Measurements from ENCODE around the gene ABCA13.

ABCA13 gene

DNA sequence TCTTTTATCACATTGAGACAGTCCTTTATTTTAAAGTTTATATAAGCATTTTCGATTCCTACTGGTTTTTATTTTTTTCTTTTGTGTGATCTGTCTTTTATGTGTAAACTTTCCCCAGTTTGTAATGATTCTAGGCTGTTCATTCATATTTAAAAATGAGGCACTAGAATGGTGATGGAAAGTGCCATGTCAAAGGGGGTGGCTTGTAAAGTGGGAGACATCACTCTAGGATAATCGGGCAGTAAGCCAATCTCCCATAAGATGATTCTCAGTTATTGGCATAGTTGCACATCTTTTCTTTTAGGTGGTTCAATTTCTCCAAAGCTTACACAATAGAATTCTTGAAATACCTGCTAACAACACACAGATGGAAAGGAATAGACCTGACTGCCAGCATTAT is 90.4 kb downstream of the ABCA13 start:
- TF ChIP-seq, protein P1, sequence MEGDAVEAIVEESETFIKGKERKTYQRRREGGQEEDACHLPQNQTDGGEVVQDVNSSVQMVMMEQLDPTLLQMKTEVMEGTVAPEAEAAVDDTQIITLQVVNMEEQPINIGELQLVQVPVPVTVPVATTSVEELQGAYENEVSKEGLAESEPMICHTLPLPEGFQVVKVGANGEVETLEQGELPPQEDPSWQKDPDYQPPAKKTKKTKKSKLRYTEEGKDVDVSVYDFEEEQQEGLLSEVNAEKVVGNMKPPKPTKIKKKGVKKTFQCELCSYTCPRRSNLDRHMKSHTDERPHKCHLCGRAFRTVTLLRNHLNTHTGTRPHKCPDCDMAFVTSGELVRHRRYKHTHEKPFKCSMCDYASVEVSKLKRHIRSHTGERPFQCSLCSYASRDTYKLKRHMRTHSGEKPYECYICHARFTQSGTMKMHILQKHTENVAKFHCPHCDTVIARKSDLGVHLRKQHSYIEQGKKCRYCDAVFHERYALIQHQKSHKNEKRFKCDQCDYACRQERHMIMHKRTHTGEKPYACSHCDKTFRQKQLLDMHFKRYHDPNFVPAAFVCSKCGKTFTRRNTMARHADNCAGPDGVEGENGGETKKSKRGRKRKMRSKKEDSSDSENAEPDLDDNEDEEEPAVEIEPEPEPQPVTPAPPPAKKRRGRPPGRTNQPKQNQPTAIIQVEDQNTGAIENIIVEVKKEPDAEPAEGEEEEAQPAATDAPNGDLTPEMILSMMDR (conservative IDR thresholded peaks at IDR 0.05; ENCODE audit: low read depth, low read length): no peak
- Histone ChIP-seq H3K27ac (no peak overlapping the region), H3K27me3 (ENCODE audit: insufficient read depth, low read depth) (no peaks in the 10 kb centered on the region), H2AFZ (ENCODE audit: low read depth) (no peak overlapping the region), H3K4me2 (no peak overlapping the region), H3K9ac (no peak overlapping the region), H3K4me3 (IDR thresholded peaks at IDR 0.05; ENCODE audit: insufficient read depth, low read depth, low read length) (no peak overlapping the region), H3K4me1 (ENCODE audit: low read depth, poor library complexity, severe bottlenecking) (no peaks in the 10 kb centered on the region), H3K79me2 (ENCODE audit: insufficient read depth, low read depth) (no peaks in the 10 kb centered on the region), H3K36me3 (ENCODE audit: insufficient read depth) (no peaks in the 10 kb centered on the region), H4K20me1 (ENCODE audit: insufficient read depth) (no peaks in the 10 kb centered on the region)

DNA sequence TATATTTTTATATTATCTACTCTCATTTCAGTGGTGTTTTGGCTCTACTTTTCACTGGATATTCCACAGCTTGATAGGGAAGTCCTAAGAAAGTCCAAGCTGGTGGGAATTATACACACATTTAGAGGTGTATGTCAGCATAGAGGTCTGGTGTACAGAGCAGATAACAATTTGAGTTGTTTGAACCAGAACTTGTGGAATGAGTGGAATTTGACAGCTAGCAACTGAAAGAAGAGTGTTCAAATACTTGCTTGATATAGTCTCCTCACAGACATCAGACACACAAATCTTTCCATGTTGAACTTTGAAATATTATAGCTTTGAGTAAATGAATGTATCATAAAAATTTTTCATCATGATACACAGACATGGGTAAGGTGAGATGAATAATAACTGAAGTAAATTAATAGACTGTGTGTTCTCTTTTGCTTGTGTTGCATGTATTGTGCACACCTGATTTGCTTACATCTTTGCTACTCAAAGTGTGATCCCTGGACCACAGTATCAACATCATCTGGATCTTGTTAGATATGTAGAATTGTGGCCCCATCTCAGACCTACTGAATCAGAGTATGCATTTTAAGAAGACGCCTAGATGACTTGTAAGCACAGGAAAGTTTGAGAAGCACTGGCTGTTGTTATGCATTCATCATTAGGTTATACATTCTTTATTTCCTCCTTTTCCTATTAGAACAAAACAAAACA is 91.5 kb downstream of the ABCA13 start:
- TF ChIP-seq, protein P1 (conservative IDR thresholded peaks at IDR 0.05; ENCODE audit: low read depth, low read length): no peak
- Histone ChIP-seq H3K4me3 (IDR thresholded peaks at IDR 0.05; ENCODE audit: insufficient read depth, low read depth, low read length) (no peak overlapping the region), H3K27ac (no peak overlapping the region), H3K36me3 (ENCODE audit: insufficient read depth) (no peaks in the 10 kb centered on the region), H4K20me1 (ENCODE audit: insufficient read depth) (no peaks in the 10 kb centered on the region), H3K27me3 (ENCODE audit: insufficient read depth, low read depth) (no peaks in the 10 kb centered on the region), H3K4me1 (ENCODE audit: low read depth, poor library complexity, severe bottlenecking) (no peaks in the 10 kb centered on the region), H3K4me2 (no peak overlapping the region), H3K9ac (no peak overlapping the region), H2AFZ (ENCODE audit: low read depth) (no peak overlapping the region), H3K79me2 (ENCODE audit: insufficient read depth, low read depth) (no peaks in the 10 kb centered on the region)

DNA sequence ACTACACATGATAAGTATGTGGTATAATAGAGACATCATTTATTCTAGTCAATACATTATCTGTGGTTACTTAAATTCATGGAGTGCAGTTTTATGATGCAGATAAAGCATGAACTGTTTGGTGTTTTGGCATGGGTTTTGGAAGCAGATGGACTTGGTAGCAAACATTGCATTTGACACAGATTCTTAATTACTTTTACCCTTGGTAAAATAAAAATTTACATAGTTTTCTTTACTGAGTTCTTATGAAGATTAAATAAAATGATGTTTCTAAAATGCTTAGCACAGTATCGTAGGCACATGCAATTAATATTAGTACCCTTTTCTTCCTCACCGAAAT is 92.0 kb downstream of the ABCA13 start:
- TF ChIP-seq, protein P1 (conservative IDR thresholded peaks at IDR 0.05; ENCODE audit: low read depth, low read length): no peak
- Histone ChIP-seq H3K4me3 (IDR thresholded peaks at IDR 0.05; ENCODE audit: insufficient read depth, low read depth, low read length) (no peak overlapping the region), H3K4me1 (ENCODE audit: low read depth, poor library complexity, severe bottlenecking) (no peaks in the 10 kb centered on the region), H3K4me2 (no peak overlapping the region), H3K79me2 (ENCODE audit: insufficient read depth, low read depth) (no peaks in the 10 kb centered on the region), H3K9ac (no peak overlapping the region), H3K36me3 (ENCODE audit: insufficient read depth) (no peaks in the 10 kb centered on the region), H3K27me3 (ENCODE audit: insufficient read depth, low read depth) (no peaks in the 10 kb centered on the region), H2AFZ (ENCODE audit: low read depth) (no peak overlapping the region), H3K27ac (no peak overlapping the region), H4K20me1 (ENCODE audit: insufficient read depth) (no peaks in the 10 kb centered on the region)

GRCh38 chr7:48269066-48269465 is 97.8 kb downstream of the ABCA13 start:
- no peaks in the 10 kb centered on the region for H3K79me2 ChIP-seq (ENCODE audit: insufficient read depth, low read depth)
- H3K27me3 ChIP-seq (ENCODE audit: insufficient read depth, low read depth): no peaks in the 10 kb centered on the region
- H4K20me1 ChIP-seq (ENCODE audit: insufficient read depth): no peaks in the 10 kb centered on the region
- no peak overlapping the region for H3K4me2 ChIP-seq
- TF ChIP-seq, protein P1 (conservative IDR thresholded peaks at IDR 0.05; ENCODE audit: low read depth, low read length): no peak
- H3K4me1 ChIP-seq (ENCODE audit: low read depth, poor library complexity, severe bottlenecking): no peaks in the 10 kb centered on the region
- no peaks in the 10 kb centered on the region for H3K36me3 ChIP-seq (ENCODE audit: insufficient read depth)
- no peak overlapping the region for H2AFZ ChIP-seq (ENCODE audit: low read depth)
- no peak overlapping the region for H3K27ac ChIP-seq
- H3K9ac ChIP-seq: no peak overlapping the region
- no peak overlapping the region for H3K4me3 ChIP-seq (IDR thresholded peaks at IDR 0.05; ENCODE audit: insufficient read depth, low read depth, low read length)
